ENCODE data around the gene SPATA16. TPM values are rescaled to one million over a fixed set of nuclear protein-coding genes. Genes with fewer than 3 reads are reported as not detected.

The SPATA16 gene
- polyA plus RNA-seq, 1 experiment = not detected

- no peak overlapping the region for H3K27ac ChIP-seq (ENCODE audit: low read depth, low read length)
- H3K9me3 ChIP-seq (ENCODE audit: control insufficient read depth, insufficient read depth, low read length) = no peaks in the 10 kb centered on the region
- ChIA-PET POLR2A (no interaction called here), CTCF (no interaction called here)
- no peak for DNase-seq (ENCODE audit: low read depth, low spot score)
- H3K27me3 ChIP-seq (ENCODE audit: control insufficient read depth, insufficient read depth, low read length) = no peaks in the 10 kb centered on the region
- TF ChIP-seq CTCF (IDR thresholded peaks at IDR 0.05; ENCODE audit: low read depth, low read length) = no peak
- no peak overlapping the region for H3K4me3 ChIP-seq (ENCODE audit: low read depth, low read length)
These were observed 50.5 kb downstream of the SPATA16 start for GRCh38 chr3:173090492-173090891.

DNA sequence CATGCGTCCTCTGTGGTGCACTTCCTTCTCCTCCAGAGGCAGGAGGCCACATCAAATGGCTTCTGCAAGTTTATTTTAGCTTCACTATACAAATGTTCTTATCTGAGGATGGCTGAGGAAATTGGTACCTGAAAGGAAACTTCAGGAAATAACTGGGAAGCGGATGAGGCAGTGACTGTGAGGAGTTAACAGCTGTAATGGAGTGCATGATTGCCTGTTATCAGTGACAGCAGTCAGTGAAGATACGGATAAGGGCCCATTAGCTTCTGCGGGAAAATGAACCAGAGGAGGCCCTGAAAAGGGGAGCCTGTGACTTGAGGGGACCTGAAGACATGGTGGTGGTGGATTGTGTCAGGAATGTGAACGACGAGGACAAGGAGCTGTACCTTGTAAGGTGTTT lies 51.8 kb downstream of the SPATA16 start:
- Histone ChIP-seq H3K27me3 (ENCODE audit: control insufficient read depth, insufficient read depth, low read length) (no peaks in the 10 kb centered on the region), H3K9me3 (ENCODE audit: control insufficient read depth, insufficient read depth, low read length) (no peaks in the 10 kb centered on the region), H3K27ac (ENCODE audit: low read depth, low read length) (no peak overlapping the region), H3K4me3 (ENCODE audit: low read depth, low read length) (no peak overlapping the region)
- CTCF ChIA-PET = no interaction called here
- DNase-seq (ENCODE audit: low read depth, low spot score) = no peak
- POLR2A ChIA-PET = no interaction called here
- no peak for TF ChIP-seq CTCF (IDR thresholded peaks at IDR 0.05; ENCODE audit: low read depth, low read length)

DNA sequence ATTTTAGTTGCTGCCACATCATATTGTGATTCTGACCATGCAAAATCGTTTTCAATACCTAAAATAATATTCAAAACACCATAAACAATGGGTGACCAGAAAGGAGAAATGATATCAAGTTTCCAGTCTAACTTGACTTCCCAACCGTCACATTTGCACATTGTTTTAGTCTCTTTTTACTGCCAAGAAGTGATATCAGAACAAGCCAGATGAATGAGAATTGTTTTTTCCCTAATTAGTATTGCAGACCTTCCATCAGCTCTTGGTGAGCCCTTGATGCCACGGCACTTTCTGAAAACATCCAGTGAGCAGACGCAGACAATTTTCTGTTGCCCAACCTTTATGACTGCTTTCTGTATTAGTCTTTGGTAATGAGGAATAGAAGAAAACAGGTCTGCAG lies 62.5 kb downstream of the SPATA16 start:
- POLR2A ChIA-PET = no interaction called here
- Histone ChIP-seq H3K27me3 (ENCODE audit: control insufficient read depth, insufficient read depth, low read length) (no peaks in the 10 kb centered on the region), H3K9me3 (ENCODE audit: control insufficient read depth, insufficient read depth, low read length) (no peaks in the 10 kb centered on the region), H3K27ac (ENCODE audit: low read depth, low read length) (no peak overlapping the region), H3K4me3 (ENCODE audit: low read depth, low read length) (no peak overlapping the region)
- no peak for DNase-seq (ENCODE audit: low read depth, low spot score)
- CTCF ChIA-PET = interaction anchor here (0.6 kb wide), 1 partner anchor 269 kb away, joined by 5 read pairs; no protein-coding TSS in a partner anchor
- no peak for TF ChIP-seq CTCF (IDR thresholded peaks at IDR 0.05; ENCODE audit: low read depth, low read length)

GRCh38 chr3:173066044-173067004 lies 74.7 kb downstream of the SPATA16 start:
- POLR2A ChIA-PET = no interaction called here
- Histone ChIP-seq H3K4me3 (ENCODE audit: low read depth, low read length) (no peak overlapping the region), H3K27me3 (ENCODE audit: control insufficient read depth, insufficient read depth, low read length) (no peaks in the 10 kb centered on the region), H3K9me3 (ENCODE audit: control insufficient read depth, insufficient read depth, low read length) (no peaks in the 10 kb centered on the region), H3K27ac (ENCODE audit: low read depth, low read length) (no peak overlapping the region)
- TF ChIP-seq CTCF (IDR thresholded peaks at IDR 0.05; ENCODE audit: low read depth, low read length) = no peak
- CTCF ChIA-PET = no interaction called here
- no peak for DNase-seq (ENCODE audit: low read depth, low spot score)

DNA sequence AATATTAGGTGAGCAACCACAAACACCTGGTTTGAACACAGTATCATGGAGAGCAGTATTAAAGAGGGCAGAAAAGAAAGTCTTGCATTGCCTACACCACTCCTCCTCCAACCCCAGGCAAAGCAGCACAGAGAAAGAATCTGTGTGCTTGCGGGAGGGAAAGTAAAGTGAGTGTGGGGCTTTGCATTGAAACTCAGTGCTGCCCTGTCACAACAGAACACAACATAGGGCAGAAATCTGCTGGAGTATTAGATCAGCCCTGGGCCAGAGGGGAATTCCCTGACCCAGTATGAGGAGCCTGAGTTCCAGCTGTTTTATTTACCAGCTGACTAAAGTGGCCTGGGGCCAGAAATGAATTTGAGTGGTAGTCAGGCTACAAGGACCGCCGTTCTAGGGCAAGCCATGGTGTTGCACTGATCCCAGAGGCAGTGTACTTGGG lies 75.5 kb downstream of the SPATA16 start:
- Histone ChIP-seq H3K27me3 (ENCODE audit: control insufficient read depth, insufficient read depth, low read length) (no peaks in the 10 kb centered on the region), H3K9me3 (ENCODE audit: control insufficient read depth, insufficient read depth, low read length) (no peaks in the 10 kb centered on the region), H3K27ac (ENCODE audit: low read depth, low read length) (no peak overlapping the region), H3K4me3 (ENCODE audit: low read depth, low read length) (no peak overlapping the region)
- CTCF ChIA-PET = no interaction called here
- POLR2A ChIA-PET = no interaction called here
- DNase-seq (ENCODE audit: low read depth, low spot score) = no peak
- TF ChIP-seq CTCF (IDR thresholded peaks at IDR 0.05; ENCODE audit: low read depth, low read length) = no peak
